Activated B cell treated with CpG ODN at 0.5 μM for 24 hours (primary cell): ENCODE measurements around the gene LARP4B. TPM values are rescaled to one million over a fixed set of nuclear protein-coding genes. Genes with fewer than 3 reads are reported as not detected.

Source experiments
- ATAC-seq: fragments of 200-7000 bp; cut with Tn5 transposase; one replicate; pipeline ENCODE4 v1.10.0; 2021; ENCODE audit warnings: low read depth, mild to moderate bottlenecking, moderate library complexity
- CTCF ChIA-PET: fragments of 350-600 bp; sonication (Branson Sonifier 250); formaldehyde crosslinking; loops from one replicate; lab custom pipeline; 2021; ENCODE audit warnings: antibody characterized with exemption; lab: Charles Lee
- POLR2A ChIA-PET: fragments of 350-600 bp; sonication (Branson Sonifier 250); formaldehyde crosslinking; loops from one replicate; lab custom pipeline; 2021; ENCODE audit warnings: antibody characterized with exemption; lab: Charles Lee
- DNase-seq: peaks from one replicate; pipeline ENCODE4 v3.0.0; 2022
- H3K27ac Mint-ChIP-seq: one replicate; pipeline ENCODE4 v1.8.0; 2020; ENCODE audit warnings: mixed read lengths
- H3K27me3 Mint-ChIP-seq: one replicate; pipeline ENCODE4 v1.8.0; 2021; ENCODE audit warnings: mixed read lengths
- H3K36me3 Mint-ChIP-seq: one replicate; pipeline ENCODE4 v1.8.0; 2021; ENCODE audit warnings: low read depth, mixed read lengths
- H3K4me1 Mint-ChIP-seq: one replicate; pipeline ENCODE4 v1.8.0; 2021; ENCODE audit warnings: mixed read lengths
- H3K4me3 Mint-ChIP-seq: one replicate; pipeline ENCODE4 v1.8.0; 2020; ENCODE audit warnings: mild to moderate bottlenecking, mixed read lengths
- H3K9me3 Mint-ChIP-seq: one replicate; pipeline ENCODE4 v1.8.0; 2020; ENCODE audit warnings: mixed read lengths
- CTCF ChIP-seq: fragments of 200-600 bp; IDR thresholded peaks from one replicate; pipeline ENCODE4 v1.8.0; 2022; ENCODE audit warnings: antibody characterized with exemption, mild to moderate bottlenecking
- intact Hi-C: fragments of 100-400 bp; cut with micrococcal nuclease; formaldehyde crosslinking; loops from one replicate; pipeline ENCODE4 v1.15.1; 2024
- total RNA-seq: library from RNA; stranded (reverse); gene quantifications from 2 replicates; pipeline ENCODE4 v1.2.3, GENCODE V29; 2022

Gene LARP4B
- total RNA-seq, 1 donor from 2014 or later = 103 TPM

GRCh38 chr10:871951-872403, 59.5 kb downstream of the LARP4B start:
- CTCF ChIA-PET = no interaction called here
- Mint-ChIP-seq H3K27ac (no peak overlapping the region), H3K36me3 (peaks cover 69% of the 10 kb centered on the region), H3K4me3 (no peak overlapping the region), H3K4me1 (peaks cover 20% of the 10 kb centered on the region), H3K9me3 (no peaks in the 10 kb centered on the region), H3K27me3 (no peaks in the 10 kb centered on the region)
- intact Hi-C loops = no loop called here
- DNase-seq = no peak
- no peak for TF ChIP-seq CTCF
- no peak for ATAC-seq
- POLR2A ChIA-PET = no interaction called here

GRCh38 chr10:870564-871166, 60.8 kb downstream of the LARP4B start:
- H3K4me3 Mint-ChIP-seq = no peak overlapping the region
- TF ChIP-seq CTCF = no peak
- CTCF ChIA-PET = no interaction called here
- DNase-seq (no peak), ATAC-seq (no peak)
- peak overlapping the region; percentile 47 for H3K27ac Mint-ChIP-seq
- no peaks in the 10 kb centered on the region for H3K9me3 Mint-ChIP-seq
- intact Hi-C loops = no loop called here
- H3K27me3 Mint-ChIP-seq = no peaks in the 10 kb centered on the region
- H3K36me3 Mint-ChIP-seq = peaks cover 67% of the 10 kb centered on the region
- H3K4me1 Mint-ChIP-seq = peaks cover 22% of the 10 kb centered on the region
- POLR2A ChIA-PET = no interaction called here

GRCh38 chr10:869171-869570, 62.3 kb downstream of the LARP4B start:
- TF ChIP-seq CTCF = no peak
- H3K27ac Mint-ChIP-seq = no peak overlapping the region
- ChIA-PET CTCF (no interaction called here), POLR2A (no interaction called here)
- intact Hi-C loops = no loop called here
- H3K4me3 Mint-ChIP-seq = no peak overlapping the region
- DNase-seq (no peak), ATAC-seq (no peak)
- no peaks in the 10 kb centered on the region for H3K9me3 Mint-ChIP-seq
- H3K36me3 Mint-ChIP-seq = peaks cover 67% of the 10 kb centered on the region
- peaks cover 22% of the 10 kb centered on the region for H3K4me1 Mint-ChIP-seq
- no peaks in the 10 kb centered on the region for H3K27me3 Mint-ChIP-seq

GRCh38 chr10:867807-868206, 63.7 kb downstream of the LARP4B start:
- no peak overlapping the region for H3K4me3 Mint-ChIP-seq
- peaks cover 73% of the 10 kb centered on the region for H3K36me3 Mint-ChIP-seq
- H3K4me1 Mint-ChIP-seq = peaks cover 22% of the 10 kb centered on the region
- ATAC-seq = no peak
- ChIA-PET POLR2A (no interaction called here), CTCF (no interaction called here)
- intact Hi-C loops = no loop called here
- H3K9me3 Mint-ChIP-seq = no peaks in the 10 kb centered on the region
- H3K27ac Mint-ChIP-seq = no peak overlapping the region
- DNase-seq = no peak
- TF ChIP-seq CTCF = no peak
- no peaks in the 10 kb centered on the region for H3K27me3 Mint-ChIP-seq

- Mint-ChIP-seq H3K36me3 (peaks cover 70% of the 10 kb centered on the region), H3K9me3 (no peaks in the 10 kb centered on the region), H3K27ac (no peak overlapping the region), H3K4me1 (peaks cover 24% of the 10 kb centered on the region), H3K27me3 (no peaks in the 10 kb centered on the region), H3K4me3 (no peak overlapping the region)
- ChIA-PET POLR2A (no interaction called here), CTCF (no interaction called here)
- ATAC-seq (no peak), DNase-seq (no peak)
- intact Hi-C loops = no loop called here
- no peak for TF ChIP-seq CTCF
Measured at GRCh38 chr10:866577-866941, 64.9 kb downstream of the LARP4B start.
